Nucleus accumbens (tissue), 56 donors: ENCODE results near the gene C4orf17.
"Not testable (repeated sequence)": the region's sequence is repeated elsewhere in the genome, so short reads cannot be mapped to it uniquely, and the experiment has no call there.

Experiments used
- DNase-seq, 56 donors: peaks; one replicate each; lab custom pipeline; 2025; lab: John Stamatoyannopoulos, UW

The C4orf17 gene

DNA sequence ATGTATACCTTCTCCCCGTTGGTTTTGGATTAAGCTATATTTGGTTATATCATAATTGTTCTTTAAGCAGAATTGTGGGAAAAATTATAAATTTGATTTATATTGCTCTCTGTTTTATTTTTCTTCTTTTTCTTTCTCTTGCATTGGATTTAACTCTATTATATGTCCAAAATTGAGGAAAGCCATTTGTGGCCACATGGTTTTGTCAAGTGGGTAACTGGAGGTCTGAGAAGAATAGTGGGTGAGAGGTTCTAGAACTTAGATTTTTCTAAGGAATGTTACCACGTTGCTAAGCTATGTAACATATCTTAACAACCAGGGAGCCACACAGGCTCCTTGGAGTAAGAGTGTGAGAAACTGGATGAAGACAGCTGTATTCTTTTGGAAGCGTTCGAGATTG, at the start of gene C4orf17:
Gene C4orf17, plus strand, starts transcription at position 301 of the 400 bp plus-strand sequence. CDS start 2,061 bp downstream, outside the sequence.
- no peak for DNase-seq

DNA sequence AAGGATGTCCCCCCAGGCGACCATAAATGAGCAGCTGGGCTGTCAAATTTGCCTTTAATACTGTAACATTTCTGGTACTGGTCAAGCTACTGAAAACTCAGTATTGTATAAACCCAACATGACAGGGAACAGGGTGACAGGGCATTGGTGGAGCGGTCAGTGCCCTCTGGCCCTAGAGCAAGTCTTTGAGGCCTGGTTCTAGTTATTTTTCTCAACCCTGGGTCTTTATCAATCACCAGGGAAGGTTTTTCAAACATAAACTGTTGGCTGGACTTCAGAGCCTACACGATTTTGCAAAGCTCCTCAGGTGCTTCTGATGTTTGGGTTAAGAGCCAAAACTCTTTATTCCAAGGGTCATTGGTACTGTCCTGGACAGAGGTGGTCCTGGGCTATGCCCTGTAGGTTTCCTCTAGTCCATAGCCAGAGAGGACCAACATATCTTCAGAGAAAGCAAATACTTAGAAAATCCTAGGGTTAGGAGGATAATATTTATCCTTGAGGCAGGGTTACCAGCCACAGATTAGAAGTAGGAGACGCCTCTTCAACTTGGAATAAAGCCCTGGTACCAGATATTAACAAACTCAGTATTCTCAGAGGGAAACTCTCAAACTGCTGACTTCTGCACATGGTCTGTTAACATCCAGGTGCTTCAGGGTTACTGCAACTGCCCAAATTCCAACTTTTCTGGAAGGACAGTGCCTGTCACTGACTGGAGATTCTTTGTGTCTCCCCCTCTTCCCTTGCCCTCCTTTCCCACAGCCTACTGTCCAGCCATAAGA, 49.0 kb upstream of the C4orf17 start:
- no peak for DNase-seq

DNA sequence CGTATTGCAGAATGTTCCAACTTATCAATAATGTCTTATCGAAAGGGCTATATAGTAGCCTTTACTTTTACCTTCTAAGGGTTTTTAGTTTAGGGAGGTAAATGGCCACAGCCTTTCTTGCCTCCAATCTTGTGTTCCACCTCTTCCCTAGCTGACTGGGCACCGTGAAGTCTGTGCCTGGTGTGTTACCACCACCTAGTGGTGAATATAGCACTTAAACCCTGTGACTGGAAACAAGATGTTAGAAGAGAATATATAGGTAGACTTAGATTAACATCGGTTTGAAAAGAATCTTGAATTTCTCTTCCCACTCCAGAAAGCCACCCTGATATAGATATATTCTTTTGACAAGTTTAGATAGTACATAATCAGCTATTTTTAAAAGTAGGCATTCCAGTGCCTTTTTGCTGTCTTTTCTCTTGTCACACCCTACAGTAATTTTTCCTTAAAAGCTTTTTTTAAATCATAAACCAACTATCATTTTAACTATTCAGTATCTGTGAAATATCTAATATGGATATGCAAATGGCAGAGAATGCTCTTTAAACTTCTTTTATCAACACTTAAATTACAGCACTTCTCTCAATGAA, 47.9 kb upstream of the C4orf17 start:
- DNase-seq, result peak in 43 of 56 donors; percentile 0 to 60 (median 15)

DNA sequence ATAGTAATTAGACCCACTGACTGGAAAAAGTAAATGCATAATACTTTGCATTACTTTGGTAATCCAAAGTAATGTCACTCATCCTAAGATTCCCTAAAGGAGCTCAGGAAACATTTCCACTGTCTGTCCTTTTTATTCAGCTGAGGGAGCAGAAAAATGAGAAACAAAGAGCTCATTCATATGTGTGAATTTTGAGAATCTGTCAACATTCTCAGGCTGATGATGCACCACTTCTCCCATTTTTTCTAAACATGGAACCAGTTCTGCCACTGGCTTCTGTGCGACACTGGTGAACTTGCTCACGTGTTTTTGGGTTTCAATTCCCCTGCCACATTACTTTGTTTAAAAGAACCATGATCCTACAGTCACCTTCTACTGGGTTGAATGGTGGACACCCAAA, 47.3 kb upstream of the C4orf17 start:
- no peak for DNase-seq

DNA sequence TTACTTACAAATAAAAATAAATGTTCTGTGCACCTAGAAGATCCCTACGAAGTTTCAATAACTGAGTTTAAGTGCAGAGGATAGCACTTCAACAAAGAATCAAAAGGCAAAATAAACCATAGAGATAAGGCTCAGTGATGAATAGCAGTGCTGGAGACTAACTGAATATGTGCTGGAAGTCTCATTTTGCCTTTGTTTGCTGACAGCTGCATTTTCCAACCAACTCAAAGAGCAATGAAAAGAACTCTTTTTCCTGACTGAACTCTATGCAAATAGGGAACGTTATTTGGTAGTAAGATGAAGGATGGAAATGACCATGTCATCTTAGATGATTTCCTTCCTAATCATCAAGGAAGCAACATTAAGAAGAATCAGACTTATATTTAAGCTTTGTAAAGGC, 42.9 kb upstream of the C4orf17 start:
- no peak for DNase-seq

DNA sequence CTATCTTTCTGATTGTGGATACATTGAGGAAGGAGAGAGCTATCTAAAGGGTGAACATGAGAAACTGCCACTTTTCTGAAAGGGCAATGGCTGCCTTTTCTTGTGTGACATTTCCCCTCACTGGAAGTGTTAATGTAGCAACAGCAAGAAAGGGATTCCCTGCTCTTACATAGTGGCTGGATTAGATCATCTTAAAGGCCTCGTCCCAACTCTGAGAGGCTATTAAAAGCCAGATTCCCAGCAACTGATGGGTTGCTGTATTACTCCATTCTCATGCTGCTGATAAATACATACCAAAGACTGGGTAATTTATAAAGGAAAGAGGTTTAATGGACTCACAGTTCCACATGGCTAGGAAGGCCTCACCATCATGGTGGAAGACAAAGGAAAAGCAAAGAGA, 41.9 kb upstream of the C4orf17 start:
- DNase-seq, result no peak

DNA sequence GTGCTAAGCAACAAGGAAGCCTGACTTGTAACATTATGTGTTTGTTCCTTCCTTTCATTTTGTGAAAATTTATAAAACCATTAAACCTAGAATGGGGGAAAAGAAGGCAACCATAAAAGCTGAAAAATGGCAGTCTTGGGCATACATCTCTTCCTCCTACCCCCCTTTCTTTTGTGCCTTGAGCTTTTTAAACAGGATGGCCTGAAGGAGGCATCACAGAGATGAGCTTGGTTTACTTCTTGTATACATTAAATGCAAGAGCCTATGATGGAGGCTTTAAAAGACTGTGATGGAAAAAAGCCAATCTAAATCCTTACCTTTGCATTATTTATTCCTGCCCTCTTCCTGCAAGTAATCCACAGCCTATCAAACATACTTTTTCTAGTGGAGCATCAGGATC, 39.5 kb upstream of the C4orf17 start:
- DNase-seq, result no peak

DNA sequence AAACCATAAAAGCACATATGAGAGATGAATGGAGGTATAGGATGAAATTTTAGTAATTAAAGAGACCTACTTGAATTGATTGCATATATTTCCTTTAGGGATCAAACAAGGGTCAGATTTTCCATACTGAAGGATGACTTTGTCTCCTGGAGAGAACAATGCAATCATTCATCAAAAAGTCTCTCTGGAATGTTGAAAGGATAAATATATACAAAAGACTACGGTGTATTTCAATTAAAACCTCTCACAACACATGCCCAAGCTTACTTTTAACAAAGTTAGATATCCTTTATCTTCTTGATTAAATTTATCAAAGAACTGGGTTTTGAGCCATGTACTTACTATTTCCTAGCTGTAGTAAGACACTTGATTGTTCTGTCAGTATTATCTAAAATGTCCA, 38.9 kb upstream of the C4orf17 start:
- no peak for DNase-seq

DNA sequence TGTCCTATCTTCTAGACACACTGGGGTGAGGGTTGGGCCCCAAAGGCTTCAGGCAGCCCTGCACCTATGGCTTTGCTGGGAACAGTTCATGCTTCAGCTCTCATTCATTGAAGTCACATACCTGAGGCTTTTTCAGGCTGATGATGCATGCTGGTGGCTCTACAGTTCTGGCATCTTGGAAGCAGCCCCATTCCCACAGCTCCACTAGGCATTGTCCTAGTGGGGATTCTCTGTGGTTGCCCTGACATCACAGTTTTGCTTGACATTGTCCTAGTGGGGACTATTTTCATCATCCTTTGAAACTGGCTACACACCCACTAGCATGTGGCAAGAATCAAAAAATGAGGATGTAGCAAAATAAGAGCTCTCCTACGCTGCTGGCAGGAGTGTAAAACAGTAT, 37.7 kb upstream of the C4orf17 start:
- no peak for DNase-seq

DNA sequence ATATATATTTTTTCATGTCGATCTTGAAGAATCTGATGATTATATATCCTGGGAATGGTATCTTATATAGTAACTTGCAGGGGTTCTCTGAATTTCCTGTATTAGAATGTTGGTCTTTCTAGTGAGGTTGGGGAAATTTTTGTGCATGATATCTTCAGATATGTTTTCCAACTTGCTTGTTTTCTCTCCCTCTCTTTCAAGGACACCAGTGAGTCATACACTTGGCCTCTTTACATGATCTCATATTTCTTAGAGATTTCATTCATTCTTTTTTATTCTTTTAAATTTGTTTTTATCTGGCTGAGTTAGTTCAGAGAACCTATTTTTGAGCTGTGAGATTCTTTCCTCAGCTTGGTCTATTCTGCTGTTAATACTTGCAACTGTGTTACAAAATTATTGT, 27.2 kb upstream of the C4orf17 start:
- no peak for DNase-seq

DNA sequence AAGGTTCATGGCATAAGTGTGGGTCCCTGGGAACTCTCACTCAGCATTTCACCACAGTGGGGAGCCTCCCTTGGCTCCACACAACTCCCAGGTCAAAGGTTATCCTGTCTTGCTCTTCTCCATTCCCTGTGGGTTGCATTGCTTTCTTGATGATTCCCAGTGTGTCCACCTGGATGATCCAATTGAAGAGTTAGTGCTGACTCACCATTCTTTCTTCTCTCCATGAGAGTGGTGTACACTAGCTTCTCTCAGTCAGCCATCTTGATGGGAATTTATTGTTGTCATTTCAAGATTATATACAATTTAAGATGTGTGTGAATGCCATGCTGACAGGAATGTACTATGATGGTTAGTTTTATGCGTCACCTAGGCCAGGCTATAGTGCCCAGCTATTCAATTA, 25.6 kb upstream of the C4orf17 start:
- no peak for DNase-seq

DNA sequence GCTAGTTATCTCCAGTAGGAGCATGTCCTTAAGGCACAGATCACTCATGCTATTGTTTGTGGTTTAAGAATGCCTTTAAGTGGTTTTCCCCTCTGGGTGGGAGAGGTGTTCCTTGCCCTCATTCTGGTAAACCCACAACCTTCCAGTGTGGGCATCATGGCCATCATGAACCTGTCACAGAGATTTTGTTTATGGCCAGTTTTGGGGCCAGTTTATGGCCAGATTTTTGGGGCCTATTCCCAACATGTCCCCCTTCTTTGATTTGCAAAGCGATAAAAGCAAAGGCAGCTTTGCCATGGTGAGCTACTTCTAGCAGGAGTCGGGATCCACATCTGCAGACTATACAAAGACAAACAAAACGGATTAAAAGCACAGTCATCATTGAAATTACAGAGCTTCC, 24.2 kb upstream of the C4orf17 start:
- DNase-seq, result not testable (repeated sequence)

DNA sequence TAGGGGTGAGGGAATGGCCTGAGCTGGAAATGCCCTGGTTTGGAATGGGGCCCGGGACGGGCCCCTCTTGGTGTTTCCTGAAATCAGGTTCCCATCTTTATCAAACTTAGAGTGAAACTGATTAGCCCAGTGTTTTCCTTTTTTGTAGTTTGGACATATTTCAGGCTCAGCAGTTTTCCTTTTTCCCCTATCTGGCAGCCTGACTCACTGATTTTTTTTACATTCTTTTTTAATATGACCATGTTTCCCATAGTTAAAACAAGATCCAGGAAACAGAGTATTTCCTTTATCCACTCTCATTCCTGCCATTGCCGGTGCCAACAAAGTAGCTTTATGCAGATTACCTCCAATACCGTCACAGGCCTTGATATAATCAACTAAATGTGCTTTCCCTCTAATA, 20.5 kb upstream of the C4orf17 start:
- DNase-seq, result no peak

DNA sequence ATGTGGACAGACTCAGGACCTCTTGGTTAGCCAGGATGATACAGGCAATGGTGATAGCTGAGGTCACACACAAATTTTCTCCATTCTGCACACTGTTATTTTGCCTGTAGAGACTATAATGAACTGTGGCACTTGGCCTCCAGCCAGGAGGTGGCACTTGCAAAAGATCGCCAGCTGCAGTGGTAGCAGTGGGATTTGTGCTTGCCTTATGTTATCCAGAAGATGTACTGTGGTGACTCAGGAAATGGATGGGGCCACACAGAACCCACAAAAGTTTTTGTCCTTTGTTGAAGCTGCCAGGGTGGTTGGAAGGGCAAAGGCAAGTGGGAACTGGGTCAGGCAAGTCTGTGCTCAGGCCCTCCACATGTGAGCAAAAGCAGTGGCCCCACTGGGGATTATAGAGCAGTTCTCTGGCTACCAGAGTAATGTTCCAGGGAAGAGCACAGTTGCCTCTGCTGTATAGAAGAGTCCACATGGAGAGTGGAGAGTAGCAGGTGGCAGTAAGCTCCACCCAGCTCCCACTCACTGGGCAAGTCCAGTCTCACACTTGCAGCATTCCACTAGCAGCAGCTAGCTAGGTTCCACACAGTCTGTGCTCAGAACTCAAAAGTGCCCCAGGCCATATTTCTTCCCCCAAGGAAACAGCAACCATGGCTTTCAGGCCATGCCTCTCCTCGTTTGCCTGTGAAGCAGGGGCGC, 5.9 kb upstream of the C4orf17 start:
- no peak for DNase-seq

DNA sequence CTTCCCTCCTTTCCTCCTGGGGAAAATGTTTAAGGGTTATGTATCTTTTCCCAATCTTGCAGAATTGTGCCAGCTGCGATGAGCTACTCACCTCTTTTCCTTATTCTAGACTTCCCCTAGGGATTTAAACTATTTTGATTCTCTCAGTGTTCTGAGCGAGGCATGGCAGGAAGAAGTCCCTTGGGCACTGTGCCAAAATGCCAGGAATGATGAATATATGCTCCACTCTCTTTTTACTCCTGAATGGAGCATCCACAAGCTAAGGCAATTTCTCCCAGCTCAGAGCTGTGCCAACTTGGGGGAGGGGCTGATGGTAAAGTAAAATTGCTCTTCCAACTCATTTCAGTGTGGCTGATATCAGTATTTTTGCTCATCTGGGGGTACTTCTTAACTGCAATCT, 4.0 kb upstream of the C4orf17 start:
- no peak for DNase-seq

DNA sequence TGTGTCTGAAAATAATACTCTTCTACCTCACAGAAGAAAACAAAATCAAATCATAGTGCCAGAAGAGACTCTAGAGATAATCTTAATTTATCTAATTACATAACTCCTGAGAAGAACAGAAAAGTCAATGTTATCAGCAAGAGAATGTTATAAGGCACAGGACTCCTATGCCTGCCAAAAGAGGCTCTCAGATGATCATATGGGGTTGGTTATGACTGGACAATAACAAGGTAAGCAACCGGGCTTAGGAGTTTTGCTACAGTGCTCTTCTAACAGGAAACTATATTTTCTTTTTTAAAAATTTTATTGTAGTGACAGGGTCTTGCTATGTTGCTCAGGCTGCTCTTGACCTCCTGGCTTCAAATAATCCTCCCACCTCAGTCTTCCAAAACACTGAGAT, 3.5 kb upstream of the C4orf17 start:
- DNase-seq, result no peak

DNA sequence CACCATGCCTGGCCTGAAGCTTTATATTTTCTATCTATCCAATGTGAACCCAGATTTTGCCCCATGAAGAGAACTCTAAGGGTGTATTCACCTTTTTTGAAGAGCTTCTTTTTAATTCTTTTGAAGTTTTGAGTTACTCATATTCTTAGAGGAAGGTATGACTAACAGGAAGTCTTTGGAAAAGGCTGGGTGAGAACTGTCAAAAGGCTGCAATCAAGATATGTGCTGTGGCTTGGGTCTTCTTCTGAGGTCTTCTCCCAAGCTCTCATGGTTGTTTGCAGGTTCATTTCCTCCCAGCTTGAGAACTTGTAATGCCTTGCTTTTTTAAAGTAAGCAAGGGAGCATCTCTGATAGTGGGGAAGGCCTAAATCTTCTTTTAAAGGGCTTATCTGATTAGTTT, 3.1 kb upstream of the C4orf17 start:
- no peak for DNase-seq

DNA sequence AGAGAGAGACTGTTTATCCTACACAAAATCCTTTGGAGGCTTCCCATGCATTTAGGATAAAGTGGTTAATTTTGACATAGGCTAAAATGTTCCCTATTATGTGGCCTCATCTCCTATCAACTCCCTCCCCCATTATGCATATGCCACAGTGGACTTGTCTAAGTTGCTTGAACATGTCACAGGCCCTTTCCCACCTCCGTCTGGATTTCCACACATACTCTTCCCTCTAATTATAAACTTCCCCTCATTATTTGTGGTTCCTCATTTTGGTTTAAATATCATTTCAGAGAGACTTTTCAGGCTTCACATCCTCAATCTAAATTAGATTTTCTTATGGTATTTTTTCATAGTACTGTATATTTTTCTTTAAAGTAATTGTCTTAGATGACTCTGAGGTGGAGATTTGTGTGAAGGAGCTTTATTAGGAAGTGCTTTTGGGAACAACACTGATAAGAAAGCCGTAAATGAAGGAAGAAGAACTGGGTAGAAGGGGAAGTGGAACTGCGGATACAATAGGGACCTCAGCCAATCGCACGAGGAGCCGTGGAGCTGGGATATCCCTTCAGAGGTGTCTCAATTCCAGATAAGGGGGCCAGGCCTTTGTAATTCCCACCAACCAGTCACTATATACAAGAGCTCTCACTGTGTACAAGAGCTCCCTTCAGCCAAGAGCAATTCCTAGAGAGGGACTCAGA, 7.9 kb downstream of the C4orf17 start:
- no peak for DNase-seq

DNA sequence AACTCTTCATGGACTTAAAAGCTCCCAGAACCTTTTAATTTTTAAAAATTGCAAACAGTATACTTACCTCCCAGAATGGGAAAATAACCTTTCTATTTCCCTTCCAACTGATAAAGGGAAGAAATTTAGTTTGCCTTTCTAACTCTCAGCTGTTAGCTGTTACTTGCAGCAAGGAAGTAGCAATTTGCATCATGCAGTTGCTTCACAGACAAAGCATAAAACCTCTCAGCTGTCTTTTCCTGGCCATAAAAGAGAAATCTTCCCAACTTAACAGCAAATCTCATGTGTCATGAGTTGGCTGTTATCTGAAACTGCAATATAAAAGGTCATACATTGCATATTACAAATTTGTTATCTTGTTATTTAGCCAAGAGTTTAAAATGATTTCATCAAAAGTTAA, 18.4 kb downstream of the C4orf17 start:
- DNase-seq, result no peak

DNA sequence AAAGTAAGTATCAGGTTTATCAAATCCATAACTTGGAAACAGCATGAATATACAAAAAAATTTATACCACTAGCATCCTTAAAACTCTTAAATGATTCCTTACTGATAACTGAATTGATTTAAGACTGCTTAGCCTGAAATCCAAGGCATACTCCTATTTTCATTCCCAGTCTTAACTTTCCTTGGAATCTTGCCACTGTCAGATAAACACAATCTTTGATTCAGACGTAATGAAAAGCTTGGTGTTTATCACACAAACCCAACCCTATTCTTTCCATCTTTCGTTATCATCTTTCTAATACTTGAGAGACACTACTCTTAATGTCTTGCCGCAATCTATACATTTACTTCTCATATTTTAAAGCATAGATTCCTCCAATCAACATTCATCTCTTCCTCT, 19.1 kb downstream of the C4orf17 start:
- DNase-seq, result no peak

DNA sequence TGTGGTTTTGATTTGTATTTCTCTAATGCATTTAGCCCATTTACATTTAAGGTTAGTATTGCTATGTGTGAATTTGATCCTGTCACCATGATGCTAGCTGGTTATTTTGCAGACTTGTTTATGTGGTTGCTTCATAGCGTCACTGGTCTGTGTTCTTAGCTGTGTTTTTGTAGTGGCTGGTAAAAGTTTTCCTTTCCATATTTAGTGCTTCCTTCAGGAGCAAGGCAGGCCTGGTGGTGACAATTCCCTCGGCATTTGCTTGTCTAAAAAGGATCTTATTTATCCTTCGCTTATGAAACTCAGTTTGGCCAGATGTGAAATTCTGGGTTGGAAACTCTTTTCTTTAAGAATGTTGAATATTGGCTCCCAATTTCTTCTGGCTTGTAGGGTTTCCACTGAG, 23.9 kb downstream of the C4orf17 start:
- DNase-seq, result not testable (repeated sequence)
